ES-I3 (cell line): ENCODE data around the gene PRAMEF33.
"Not testable (repeated sequence)": the region's sequence is repeated elsewhere in the genome, so short reads cannot be mapped to it uniquely, and the experiment has no call there.

Experiments used
- H3K36me3 ChIP-seq: 2 replicates; pipeline ENCODE4 v1.6.1; 2013; ENCODE audit warnings: mild to moderate bottlenecking, low read length, control low read depth, moderate library complexity; ENCODE audit not compliant: insufficient read depth
- H3K4me1 ChIP-seq: 2 replicates; pipeline ENCODE4 v1.6.1; 2013; ENCODE audit warnings: mild to moderate bottlenecking, control low read depth, low read length; ENCODE audit not compliant: insufficient read depth
- H3K9ac ChIP-seq: 2 replicates; pipeline ENCODE4 v1.6.1; 2013; ENCODE audit warnings: low read depth, mild to moderate bottlenecking, low read length, moderate library complexity
- H3K9me3 ChIP-seq: 2 replicates; pipeline ENCODE4 v1.6.1; 2013; ENCODE audit warnings: mild to moderate bottlenecking, low read length, moderate library complexity; ENCODE audit not compliant: control insufficient read depth, insufficient read depth

Gene PRAMEF33

DNA sequence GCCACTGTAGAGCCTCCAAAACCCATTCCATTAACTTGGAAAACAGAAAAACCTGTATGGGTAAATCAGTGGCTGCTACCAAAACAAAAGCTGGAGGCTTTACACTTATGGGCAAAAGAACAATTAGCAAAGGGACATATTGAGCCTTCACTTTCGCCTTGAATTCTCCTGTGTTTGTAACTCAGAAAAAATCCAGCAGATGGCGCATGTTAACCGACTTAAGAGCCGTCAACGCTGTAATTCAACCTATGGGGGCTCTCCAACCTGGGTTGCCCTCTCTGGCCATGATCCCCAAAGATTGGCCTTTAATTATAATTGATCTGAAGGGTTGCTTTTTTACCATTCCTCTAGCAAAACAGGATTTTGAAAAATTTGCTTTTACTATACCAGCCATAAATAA, 53.4 kb downstream of the PRAMEF33 start:
- H3K36me3 ChIP-seq, H3K9ac ChIP-seq, H3K4me1 ChIP-seq, H3K9me3 ChIP-seq: not testable (repeated sequence)
